ENCODE data around the gene CCNY.

The CCNY gene

GRCh38 chr10:35558276-35558675 lies 222.0 kb downstream of the CCNY start:
- TF ChIP-seq CTCF (IDR thresholded peaks at IDR 0.05): no peak
- Histone ChIP-seq H3K27me3 (no peaks in the 10 kb centered on the region), H3K4me3 (ENCODE audit: low read depth in 1 of 2, low read length in 1 of 2) (no peak overlapping the region), H3K4me1 (ENCODE audit: control insufficient read depth in 1 of 2, insufficient read depth in 1 of 2, low read depth in 1 of 2, low read length in 1 of 2) (peaks cover 1 to 3% of the 10 kb centered on the region in 2 experiments), H3K9me3 (no peaks in the 10 kb centered on the region), H3K36me3 (peaks cover 56% of the 10 kb centered on the region), H3K27ac (no peak overlapping the region)

- peaks cover 48% of the 10 kb centered on the region for H3K36me3 ChIP-seq
- H3K4me3 ChIP-seq (ENCODE audit: low read depth in 1 of 2, low read length in 1 of 2): no peak overlapping the region
- no peaks in the 10 kb centered on the region for H3K9me3 ChIP-seq
- no peaks in the 10 kb centered on the region for H3K27me3 ChIP-seq
- peaks cover 4 to 8% of the 10 kb centered on the region in 2 experiments for H3K4me1 ChIP-seq (ENCODE audit: control insufficient read depth in 1 of 2, insufficient read depth in 1 of 2, low read depth in 1 of 2, low read length in 1 of 2)
- no peak for TF ChIP-seq CTCF (IDR thresholded peaks at IDR 0.05)
- no peak overlapping the region for H3K27ac ChIP-seq
These were observed 223.1 kb downstream of the CCNY start for GRCh38 chr10:35559416-35559815.

- Histone ChIP-seq H3K9me3 (no peaks in the 10 kb centered on the region), H3K4me1 (ENCODE audit: control insufficient read depth in 1 of 2, insufficient read depth in 1 of 2, low read depth in 1 of 2, low read length in 1 of 2) (peaks cover 9 to 13% of the 10 kb centered on the region in 2 experiments), H3K4me3 (ENCODE audit: low read depth in 1 of 2, low read length in 1 of 2) (no peak overlapping the region), H3K36me3 (peaks cover 43% of the 10 kb centered on the region), H3K27me3 (no peaks in the 10 kb centered on the region), H3K27ac (no peak overlapping the region)
- TF ChIP-seq CTCF (IDR thresholded peaks at IDR 0.05): no peak
These were observed 225.4 kb downstream of the CCNY start for GRCh38 chr10:35561715-35562114.

- Histone ChIP-seq H3K9me3 (no peaks in the 10 kb centered on the region), H3K36me3 (peaks cover 43% of the 10 kb centered on the region), H3K4me1 (ENCODE audit: control insufficient read depth in 1 of 2, insufficient read depth in 1 of 2, low read depth in 1 of 2, low read length in 1 of 2) (peaks cover 9 to 13% of the 10 kb centered on the region in 2 experiments), H3K27me3 (no peaks in the 10 kb centered on the region), H3K27ac (peak overlapping the region; percentile 4), H3K4me3 (ENCODE audit: low read depth in 1 of 2, low read length in 1 of 2) (no peak overlapping the region)
- no peak for TF ChIP-seq CTCF (IDR thresholded peaks at IDR 0.05)
These were observed 226.1 kb downstream of the CCNY start for GRCh38 chr10:35562427-35562826.

GRCh38 chr10:35563261-35563891 lies 227.1 kb downstream of the CCNY start:
- Histone ChIP-seq H3K27me3 (no peaks in the 10 kb centered on the region), H3K4me1 (ENCODE audit: control insufficient read depth in 1 of 2, insufficient read depth in 1 of 2, low read depth in 1 of 2, low read length in 1 of 2) (peaks cover 9 to 13% of the 10 kb centered on the region in 2 experiments), H3K9me3 (no peaks in the 10 kb centered on the region), H3K36me3 (peaks cover 51% of the 10 kb centered on the region), H3K27ac (peak overlapping the region; percentile 4), H3K4me3 (ENCODE audit: low read depth in 1 of 2, low read length in 1 of 2) (no peak overlapping the region)
- TF ChIP-seq CTCF (IDR thresholded peaks at IDR 0.05): peak; percentile 84

Data from neutrophil (primary cell).